ENCODE results near the gene FAM107B.

Gene FAM107B

GRCh38 chr10:14565199-14565598 lies 209.5 kb downstream of the FAM107B start:
- ATAC-seq (no peak), DNase-seq (no peak)
- Mint-ChIP-seq H3K9me3 (peaks cover 4% of the 10 kb centered on the region), H3K4me3 (peak overlapping the region; percentile 24), H3K36me3 (ENCODE audit: low read depth) (peaks cover 43% of the 10 kb centered on the region), H3K27ac (peak overlapping the region; percentile 89), H3K27me3 (no peaks in the 10 kb centered on the region), H3K4me1 (peaks cover 93% of the 10 kb centered on the region)

- peak; percentile 44 for ATAC-seq
- Mint-ChIP-seq H3K27ac (peak overlapping the region; percentile 89), H3K9me3 (peaks cover 4% of the 10 kb centered on the region), H3K4me3 (peak overlapping the region; percentile 72), H3K4me1 (peaks cover 92% of the 10 kb centered on the region), H3K27me3 (no peaks in the 10 kb centered on the region), H3K36me3 (ENCODE audit: low read depth) (peaks cover 45% of the 10 kb centered on the region)
- no peak for DNase-seq
Observed at GRCh38 chr10:14564268-14564744, 210.4 kb downstream of the FAM107B start.

- no peak for DNase-seq
- no peak for ATAC-seq
- Mint-ChIP-seq H3K9me3 (peaks cover 4% of the 10 kb centered on the region), H3K36me3 (ENCODE audit: low read depth) (peaks cover 50% of the 10 kb centered on the region), H3K4me1 (peaks cover 92% of the 10 kb centered on the region), H3K27ac (peak overlapping the region; percentile 89), H3K4me3 (peak overlapping the region; percentile 72), H3K27me3 (no peaks in the 10 kb centered on the region)
Observed at GRCh38 chr10:14563359-14563940, 211.2 kb downstream of the FAM107B start.

GRCh38 chr10:14563076-14563336 lies 211.7 kb downstream of the FAM107B start:
- Mint-ChIP-seq H3K36me3 (ENCODE audit: low read depth) (peaks cover 50% of the 10 kb centered on the region), H3K27ac (peak overlapping the region; percentile 89), H3K4me3 (peak overlapping the region; percentile 54), H3K4me1 (peaks cover 94% of the 10 kb centered on the region), H3K27me3 (no peaks in the 10 kb centered on the region), H3K9me3 (peaks cover 4% of the 10 kb centered on the region)
- no peak for ATAC-seq
- DNase-seq, result no peak

GRCh38 chr10:14562218-14563075 lies 212.2 kb downstream of the FAM107B start:
- peak; percentile 47 for ATAC-seq
- H3K4me1 Mint-ChIP-seq, result peaks cover 95% of the 10 kb centered on the region
- H3K9me3 Mint-ChIP-seq, result peaks cover 4% of the 10 kb centered on the region
- peak overlapping the region; percentile 54 for H3K4me3 Mint-ChIP-seq
- peak overlapping the region; percentile 76 for H3K27ac Mint-ChIP-seq
- no peaks in the 10 kb centered on the region for H3K27me3 Mint-ChIP-seq
- no peak for DNase-seq
- peaks cover 48% of the 10 kb centered on the region for H3K36me3 Mint-ChIP-seq (ENCODE audit: low read depth)

- DNase-seq (peak; percentile 49), ATAC-seq (no peak)
- Mint-ChIP-seq H3K27ac (peak overlapping the region; percentile 76), H3K27me3 (no peaks in the 10 kb centered on the region), H3K4me3 (peak overlapping the region; percentile 68), H3K9me3 (no peaks in the 10 kb centered on the region), H3K36me3 (ENCODE audit: low read depth) (peaks cover 39% of the 10 kb centered on the region), H3K4me1 (peaks cover 96% of the 10 kb centered on the region)
Observed at GRCh38 chr10:14560791-14561765, 213.6 kb downstream of the FAM107B start.

GRCh38 chr10:14560274-14560673 lies 214.4 kb downstream of the FAM107B start:
- peaks cover 35% of the 10 kb centered on the region for H3K36me3 Mint-ChIP-seq (ENCODE audit: low read depth)
- peak overlapping the region; percentile 76 for H3K27ac Mint-ChIP-seq
- no peaks in the 10 kb centered on the region for H3K9me3 Mint-ChIP-seq
- ATAC-seq, result peak; percentile 65
- peak overlapping the region; percentile 10 for H3K4me3 Mint-ChIP-seq
- H3K4me1 Mint-ChIP-seq, result peaks cover 96% of the 10 kb centered on the region
- no peaks in the 10 kb centered on the region for H3K27me3 Mint-ChIP-seq
- peak; percentile 64 for DNase-seq

- H3K4me1 Mint-ChIP-seq, result peaks cover 99% of the 10 kb centered on the region
- ATAC-seq (no peak), DNase-seq (no peak)
- H3K36me3 Mint-ChIP-seq (ENCODE audit: low read depth), result peaks cover 42% of the 10 kb centered on the region
- no peak overlapping the region for H3K4me3 Mint-ChIP-seq
- no peaks in the 10 kb centered on the region for H3K9me3 Mint-ChIP-seq
- no peaks in the 10 kb centered on the region for H3K27me3 Mint-ChIP-seq
- H3K27ac Mint-ChIP-seq, result peak overlapping the region; percentile 76
Observed at GRCh38 chr10:14558025-14558424, 216.7 kb downstream of the FAM107B start.

- Mint-ChIP-seq H3K36me3 (ENCODE audit: low read depth) (peaks cover 47% of the 10 kb centered on the region), H3K27me3 (no peaks in the 10 kb centered on the region), H3K9me3 (no peaks in the 10 kb centered on the region), H3K4me1 (peaks cover 99% of the 10 kb centered on the region), H3K27ac (peak overlapping the region; percentile 76), H3K4me3 (no peak overlapping the region)
- DNase-seq, result no peak
- ATAC-seq, result no peak
Observed at GRCh38 chr10:14557567-14557966, 217.1 kb downstream of the FAM107B start.

- Mint-ChIP-seq H3K4me1 (peaks cover 98% of the 10 kb centered on the region), H3K4me3 (peak overlapping the region; percentile 10), H3K27me3 (no peaks in the 10 kb centered on the region), H3K27ac (peak overlapping the region; percentile 76), H3K9me3 (no peaks in the 10 kb centered on the region), H3K36me3 (ENCODE audit: low read depth) (peaks cover 56% of the 10 kb centered on the region)
- ATAC-seq (peak; percentile 11), DNase-seq (no peak)
Observed at GRCh38 chr10:14556285-14556956, 218.3 kb downstream of the FAM107B start.

GRCh38 chr10:14555807-14556206 lies 218.9 kb downstream of the FAM107B start:
- peaks cover 52% of the 10 kb centered on the region for H3K36me3 Mint-ChIP-seq (ENCODE audit: low read depth)
- no peak for DNase-seq
- H3K4me3 Mint-ChIP-seq, result no peak overlapping the region

GRCh38 chr10:14554491-14555205 lies 220.0 kb downstream of the FAM107B start:
- Mint-ChIP-seq H3K36me3 (ENCODE audit: low read depth) (peaks cover 51% of the 10 kb centered on the region), H3K27ac (peak overlapping the region; percentile 68), H3K9me3 (no peaks in the 10 kb centered on the region), H3K27me3 (no peaks in the 10 kb centered on the region), H3K4me3 (peak overlapping the region; percentile 3), H3K4me1 (peaks cover 97% of the 10 kb centered on the region)
- ATAC-seq (no peak), DNase-seq (no peak)

More at GRCh38 chr10:14555807-14556206, 218.9 kb downstream of the FAM107B start:
- Mint-ChIP-seq H3K27ac (peak overlapping the region; percentile 76), H3K27me3 (no peaks in the 10 kb centered on the region), H3K9me3 (no peaks in the 10 kb centered on the region), H3K4me1 (peaks cover 98% of the 10 kb centered on the region)
- no peak for ATAC-seq

GRCh38 chr10:14554091-14554490 lies 220.6 kb downstream of the FAM107B start:
- peak overlapping the region; percentile 68 for H3K27ac Mint-ChIP-seq
- H3K4me3 Mint-ChIP-seq, result no peak overlapping the region
- peaks cover 53% of the 10 kb centered on the region for H3K36me3 Mint-ChIP-seq (ENCODE audit: low read depth)
- no peak for DNase-seq
- H3K9me3 Mint-ChIP-seq, result no peaks in the 10 kb centered on the region
- H3K4me1 Mint-ChIP-seq, result peaks cover 98% of the 10 kb centered on the region
- H3K27me3 Mint-ChIP-seq, result no peaks in the 10 kb centered on the region
- ATAC-seq, result no peak

All from activated naive CD8-positive, alpha-beta T cell treated with anti-CD3 and anti-CD28 coated beads, Interleukin-2, amount 50 U/mL, for 24 hours (primary cell).